ENCODE measurements around the gene PRKD2. TPM values are rescaled to one million over a fixed set of nuclear protein-coding genes. Genes with fewer than 3 reads are reported as not detected.

PRKD2 gene
- total and polyA plus RNA-seq, 8 donors: 7.0 to 50.6 (median 26.3) TPM

DNA sequence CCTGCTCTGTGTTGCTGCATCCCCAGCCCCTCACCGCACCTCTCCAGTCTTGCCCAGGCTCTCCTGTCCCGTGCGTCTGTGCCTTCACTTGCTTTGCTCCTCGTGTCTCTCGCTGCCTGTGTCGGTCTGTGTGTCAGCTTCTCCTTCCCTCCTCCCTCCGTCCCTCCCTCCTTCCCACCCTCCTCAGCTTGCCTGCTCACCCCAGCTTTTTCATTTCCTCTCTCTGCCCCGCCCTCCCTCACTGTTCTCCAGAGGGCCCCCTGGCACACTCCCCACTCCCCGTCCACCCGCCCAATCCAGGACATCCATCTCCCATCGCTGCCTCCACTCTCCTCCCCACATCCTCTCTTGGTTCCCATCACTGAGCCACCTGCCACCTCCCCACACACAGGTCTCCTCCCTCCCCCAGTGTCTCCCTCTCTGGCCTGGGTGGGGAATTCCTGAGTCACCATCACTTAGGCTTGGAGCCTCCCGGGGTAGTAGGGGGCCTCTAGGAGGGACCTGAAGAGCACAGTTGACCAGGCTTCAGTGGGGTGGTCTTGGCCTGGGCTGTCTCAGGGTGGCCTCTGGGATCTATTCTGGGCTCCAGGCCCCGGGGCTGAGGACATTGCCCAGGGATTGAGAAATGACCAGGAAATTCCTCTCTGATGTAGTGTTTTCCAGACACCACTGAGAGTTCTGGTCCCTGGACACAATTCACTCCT lies 91.8 kb downstream of the PRKD2 start, which contains the start of gene PTGIR:
Gene PTGIR, minus strand, starts transcription at position 132 of the 704 bp plus-strand sequence. CDS start 864 bp downstream, outside the sequence.
- H3K9me3 ChIP-seq: no peaks in the 10 kb centered on the region
- H3K27ac ChIP-seq: peak within 1 kb of the TSS; percentile 49 to 87 (median 86)
- 19 to 32% (median 28%) methylated on average over 13 of the region's 13 CpGs for WGBS, 5 donors
- TF ChIP-seq POLR2A (IDR thresholded peaks at IDR 0.05): no peak
- no peak for TF ChIP-seq EP300 (IDR thresholded peaks at IDR 0.05)
- TF ChIP-seq CTCF (IDR thresholded peaks at IDR 0.05): no peak
- TF ChIP-seq POLR2AphosphoS5 (IDR thresholded peaks at IDR 0.05): peak in 2 of 3 donors; percentile 33 to 49
- no peaks in the 10 kb centered on the region for H3K27me3 ChIP-seq
- peak in 1 of 2 donors; percentile 90 for DNase-seq
- intact Hi-C loops (cut with DNase I; ENCODE audit: low total_unique reads): no loop called here
- H3K4me1 ChIP-seq: peaks cover 38 to 69% (median 51%) of the 10 kb centered on the region in 4 donors
- no peaks in the 10 kb centered on the region for H3K36me3 ChIP-seq
- peak within 1 kb of the TSS; percentile 29 to 40 (median 33) for H3K4me3 ChIP-seq

Small RNA genes lying within 50 kb of the gene (small RNA-seq; reads per million reads assigned to genes)
- gene MIR320E: 0 to 0.49 (median 0.23) reads per million in 4 donors
- 0 reads per million in 4 donors for gene RF00019
- gene RN7SL364P: 0 to 0.31 (median 0) reads per million in 4 donors

Other genes starting within 250 kb of the PRKD2 start
- gene PNMA8A, start 245.6 kb downstream of the PRKD2 start, total RNA-seq: 1 to 10 TPM in 2 of 5 donors, under 1 TPM in 1, not detected in 2; 0.43 to 4.8 (median 3.1) TPM
- gene PNMA8A, start 245.6 kb downstream of the PRKD2 start, polyA plus RNA-seq: 1 to 10 TPM; 1.1 to 1.5 (median 1.3) TPM
- 1 to 10 TPM in 2 of 5 donors, under 1 TPM in 2, not detected in 1; under 0.01 to 4.1 (median 0.72) TPM for gene PNMA8B, start 221.2 kb downstream of the PRKD2 start, total RNA-seq
- 1 to 10 TPM in 1 of 3 donors, under 1 TPM in 2; 0.40 to 1.1 (median 0.76) TPM for gene PNMA8B, start 221.2 kb downstream of the PRKD2 start, polyA plus RNA-seq
- 100 to 1,000 TPM in 4 of 5 donors, 10 to 100 TPM in 1; 94.7 to 147 (median 106) TPM for gene CALM3, start 115.8 kb downstream of the PRKD2 start, total RNA-seq
- gene CALM3, start 115.8 kb downstream of the PRKD2 start, polyA plus RNA-seq: 100 to 1,000 TPM in 2 of 3 donors, 10 to 100 TPM in 1; 84.2 to 203 (median 174) TPM
- 1 to 10 TPM in 3 of 5 donors, not detected in 2; 1.8 to 6.7 (median 5.8) TPM for gene PTGIR, start 92.0 kb downstream of the PRKD2 start, total RNA-seq
- gene PTGIR, start 92.0 kb downstream of the PRKD2 start, polyA plus RNA-seq: 1 to 10 TPM; 1.6 to 1.7 (median 1.6) TPM
- not detected for gene GNG8, start 80.9 kb downstream of the PRKD2 start, total RNA-seq
- gene GNG8, start 80.9 kb downstream of the PRKD2 start, polyA plus RNA-seq: not detected
- gene DACT3, start 55.9 kb downstream of the PRKD2 start, total RNA-seq: 10 to 100 TPM in 4 of 5 donors, 1 to 10 TPM in 1; 9.7 to 29.9 (median 11.1) TPM
- 10 to 100 TPM in 1 of 3 donors, 1 to 10 TPM in 2; 6.1 to 10.5 (median 6.4) TPM for gene DACT3, start 55.9 kb downstream of the PRKD2 start, polyA plus RNA-seq
- 10 to 100 TPM in 4 of 5 donors, 1 to 10 TPM in 1; 8.8 to 76.3 (median 15.2) TPM for gene FKRP, start 28.9 kb upstream of the PRKD2 start, total RNA-seq
- gene FKRP, start 28.9 kb upstream of the PRKD2 start, polyA plus RNA-seq: 1 to 10 TPM; 6.0 to 7.5 (median 6.5) TPM
- 100 to 1,000 TPM in 2 of 5 donors, 10 to 100 TPM in 3; 48.1 to 373 (median 95.6) TPM for gene STRN4, start 29.3 kb upstream of the PRKD2 start, total RNA-seq
- gene STRN4, start 29.3 kb upstream of the PRKD2 start, polyA plus RNA-seq: 10 to 100 TPM; 37.1 to 43.1 (median 39.0) TPM
- gene SLC1A5, start 71.5 kb upstream of the PRKD2 start, total RNA-seq: 10 to 100 TPM; 18.7 to 53.0 (median 27.7) TPM
- gene SLC1A5, start 71.5 kb upstream of the PRKD2 start, polyA plus RNA-seq: 100 to 1,000 TPM in 1 of 3 donors, 10 to 100 TPM in 2; 20.5 to 106 (median 35.1) TPM
- gene AP2S1, start 133.7 kb upstream of the PRKD2 start, total RNA-seq: 100 to 1,000 TPM in 2 of 5 donors, 10 to 100 TPM in 2, 1 to 10 TPM in 1; 4.9 to 191 (median 76.7) TPM
- 100 to 1,000 TPM in 2 of 3 donors, 10 to 100 TPM in 1; 90.1 to 124 (median 103) TPM for gene AP2S1, start 133.7 kb upstream of the PRKD2 start, polyA plus RNA-seq
- 100 to 1,000 TPM in 1 of 5 donors, 10 to 100 TPM in 3, 1 to 10 TPM in 1; 7.0 to 200 (median 36.4) TPM for gene ARHGAP35, start 143.9 kb upstream of the PRKD2 start, total RNA-seq
- 1 to 10 TPM; 5.6 to 9.0 (median 7.3) TPM for gene ARHGAP35, start 143.9 kb upstream of the PRKD2 start, polyA plus RNA-seq